ENCODE data around the gene FUCA2. TPM values are rescaled to one million over a fixed set of nuclear protein-coding genes. Genes with fewer than 3 reads are reported as not detected.

Gene FUCA2
- polyA plus RNA-seq, 1 of the 3 experiments (the other 2 are of a cell fraction) = 37.6 TPM

- DNase-seq = no peak
- Histone ChIP-seq H3K9me2 (no peaks in the 10 kb centered on the region), H3K4me3 (ENCODE audit: low read depth in 2 of 2, low read length in 1 of 2) (no peak overlapping the region), H3K79me2 (ENCODE audit: insufficient read depth) (peaks cover 21% of the 10 kb centered on the region), H2AFZ (ENCODE audit: low read depth) (no peak overlapping the region), H3K4me1 (ENCODE audit: control insufficient read depth in 1 of 2, insufficient read depth in 2 of 2, low read depth in 1 of 2, low read length in 1 of 2) (peaks cover 0 to 5% of the 10 kb centered on the region in 2 experiments; a peak in 2 of 4 replicates), H3K27ac (ENCODE audit: low read depth in 2 of 2, low read length in 1 of 2) (no peak overlapping the region), H4K20me1 (ENCODE audit: insufficient read depth) (no peaks in the 10 kb centered on the region), H3K9me3 (no peaks in the 10 kb centered on the region), H3F3A (replicated peaks; ENCODE audit: insufficient read depth) (peaks cover under 1% of the 10 kb centered on the region), H3K36me3 (replicated peaks in 1 of 2; ENCODE audit: control insufficient read depth in 1 of 2, insufficient read depth in 2 of 2, low read length in 1 of 2) (peaks cover 12 to 44% of the 10 kb centered on the region in 2 experiments), H3K4me2 (no peak overlapping the region), H3K27me3 (ENCODE audit: insufficient read depth) (no peaks in the 10 kb centered on the region), H3K9ac (no peak overlapping the region)
- over 99% methylated on average over 6 of the region's 6 CpGs for WGBS (ENCODE audit: low lambda C conversion rate)
- CTCF ChIA-PET = no interaction called here
- TF ChIP-seq MAX (IDR thresholded peaks at IDR 0.05; ENCODE audit: low read depth) (no peak), TAF1 (IDR thresholded peaks at IDR 0.05; ENCODE audit: borderline replicate concordance, low read depth, low read length) (no peak), CHD2 (IDR thresholded peaks at IDR 0.05; ENCODE audit: low read length, partially characterized antibody) (no peak), RXRA (IDR thresholded peaks at IDR 0.05; ENCODE audit: borderline replicate concordance, low read depth) (no peak), EP300 (IDR thresholded peaks at IDR 0.05; ENCODE audit: borderline replicate concordance in 1 of 2, low read depth in 1 of 2, low read length in 1 of 2) (no peak), FOXM1 (IDR thresholded peaks at IDR 0.05; ENCODE audit: low read depth) (no peak), TCF12 (IDR thresholded peaks at IDR 0.05) (no peak), SIN3A (IDR thresholded peaks at IDR 0.05; ENCODE audit: borderline replicate concordance, low read depth, low read length) (no peak), FOXJ3 (CRISPR knock-in tag; IDR thresholded peaks at IDR 0.05) (no peak), USF1 (IDR thresholded peaks at IDR 0.05; ENCODE audit: borderline replicate concordance, low read depth) (no peak), GABPA (IDR thresholded peaks at IDR 0.05; ENCODE audit: low read depth) (no peak), EZH2phosphoT487 (IDR thresholded peaks at IDR 0.05; ENCODE audit: borderline replicate concordance, low read depth) (no peak), USF2 (IDR thresholded peaks at IDR 0.05; ENCODE audit: borderline replicate concordance, low read depth, low read length) (no peak), SMC3 (IDR thresholded peaks at IDR 0.05; ENCODE audit: low read depth, low read length) (no peak), IRF3 (IDR thresholded peaks at IDR 0.05; ENCODE audit: low read depth, low read length) (no peak)
- POLR2A ChIA-PET = no interaction called here
Measured at GRCh38 chr6:143506199-143506598, 5.3 kb downstream of the FUCA2 start.

GRCh38 chr6:143505537-143505936 lies 6.0 kb downstream of the FUCA2 start:
- peaks cover 14 to 51% of the 10 kb centered on the region in 2 experiments for H3K36me3 ChIP-seq (replicated peaks in 1 of 2; ENCODE audit: control insufficient read depth in 1 of 2, insufficient read depth in 2 of 2, low read length in 1 of 2)
- no peaks in the 10 kb centered on the region for H3K9me2 ChIP-seq
- H3K9ac ChIP-seq = no peak overlapping the region
- TF ChIP-seq CTCF (IDR thresholded peaks at IDR 0.05) (no peak), NRF1 (IDR thresholded peaks at IDR 0.05; ENCODE audit: low read depth, low read length) (no peak)
- H3K4me2 ChIP-seq = no peak overlapping the region
- H3K27ac ChIP-seq (ENCODE audit: low read depth in 2 of 2, low read length in 1 of 2) = no peak overlapping the region
- H3K4me1 ChIP-seq (ENCODE audit: control insufficient read depth in 1 of 2, insufficient read depth in 2 of 2, low read depth in 1 of 2, low read length in 1 of 2) = no peaks in the 10 kb centered on the region; a peak in 2 of 4 replicates
- no peaks in the 10 kb centered on the region for H3K9me3 ChIP-seq
- H3K27me3 ChIP-seq (ENCODE audit: insufficient read depth) = no peaks in the 10 kb centered on the region
- POLR2A ChIA-PET = no interaction called here
- H3F3A ChIP-seq (replicated peaks; ENCODE audit: insufficient read depth) = peaks cover 4% of the 10 kb centered on the region
- no peak overlapping the region for H2AFZ ChIP-seq (ENCODE audit: low read depth)
- no peak for DNase-seq
- no peak overlapping the region for H3K4me3 ChIP-seq (ENCODE audit: low read depth in 2 of 2, low read length in 1 of 2)
- 98% methylated on average over 2 of the region's 2 CpGs for WGBS (ENCODE audit: low lambda C conversion rate)
- H3K79me2 ChIP-seq (ENCODE audit: insufficient read depth) = peaks cover 17% of the 10 kb centered on the region
- H4K20me1 ChIP-seq (ENCODE audit: insufficient read depth) = no peaks in the 10 kb centered on the region
- CTCF ChIA-PET = interaction anchor here (1.3 kb wide), 1 partner anchor 1031 kb away, joined by 5 read pairs; no protein-coding TSS in a partner anchor

Measured in SK-N-SH (cell line).